ENCODE measurements around the gene COL5A2.
A peak's percentile ranks its signal among the peaks of the same experiment; 100 is the strongest.

COL5A2 gene

GRCh38 chr2:189147361-189147760 is 32.2 kb downstream of the COL5A2 start:
- no peak for DNase-seq (ENCODE audit: low read depth)

- DNase-seq (ENCODE audit: low read depth): no peak
Measured at GRCh38 chr2:189146553-189146952, 33.0 kb downstream of the COL5A2 start.

- peak; percentile 49 for DNase-seq (ENCODE audit: low read depth)
Measured at GRCh38 chr2:189144700-189145211, 34.8 kb downstream of the COL5A2 start.

GRCh38 chr2:189143925-189144324 is 35.6 kb downstream of the COL5A2 start:
- peak; percentile 56 for DNase-seq (ENCODE audit: low read depth)

GRCh38 chr2:189142893-189143759 is 36.4 kb downstream of the COL5A2 start:
- DNase-seq (ENCODE audit: low read depth): peak; percentile 80

- DNase-seq (ENCODE audit: low read depth): no peak
Measured at GRCh38 chr2:189138800-189139199, 40.8 kb downstream of the COL5A2 start.

- DNase-seq (ENCODE audit: low read depth): no peak
Measured at GRCh38 chr2:189137519-189137918, 42.0 kb downstream of the COL5A2 start.

GRCh38 chr2:189134485-189134884 is 45.1 kb downstream of the COL5A2 start:
- no peak for DNase-seq (ENCODE audit: low read depth)

GRCh38 chr2:189131991-189132390 is 47.6 kb downstream of the COL5A2 start:
- no peak for DNase-seq (ENCODE audit: low read depth)

- DNase-seq (ENCODE audit: low read depth): peak; percentile 97
Measured at GRCh38 chr2:189129971-189130370, 49.6 kb downstream of the COL5A2 start.

GRCh38 chr2:189128970-189129369 is 50.6 kb downstream of the COL5A2 start:
- no peak for DNase-seq (ENCODE audit: low read depth)

GRCh38 chr2:189127756-189128155 is 51.8 kb downstream of the COL5A2 start:
- DNase-seq (ENCODE audit: low read depth): no peak

- DNase-seq (ENCODE audit: low read depth): no peak
Measured at GRCh38 chr2:189125195-189125594, 54.4 kb downstream of the COL5A2 start.

GRCh38 chr2:189124175-189124574 is 55.4 kb downstream of the COL5A2 start:
- DNase-seq (ENCODE audit: low read depth): peak; percentile 88

GRCh38 chr2:189118386-189118785 is 61.2 kb downstream of the COL5A2 start:
- no peak for DNase-seq (ENCODE audit: low read depth)

GRCh38 chr2:189116979-189117378 is 62.6 kb downstream of the COL5A2 start:
- DNase-seq (ENCODE audit: low read depth): no peak

- no peak for DNase-seq (ENCODE audit: low read depth)
Measured at GRCh38 chr2:189116087-189116486, 63.5 kb downstream of the COL5A2 start.

GRCh38 chr2:189115126-189115525 is 64.4 kb downstream of the COL5A2 start:
- peak; percentile 67 for DNase-seq (ENCODE audit: low read depth)

GRCh38 chr2:189113963-189114362 is 65.6 kb downstream of the COL5A2 start:
- no peak for DNase-seq (ENCODE audit: low read depth)

- no peak for DNase-seq (ENCODE audit: low read depth)
Measured at GRCh38 chr2:189111063-189111715, 68.4 kb downstream of the COL5A2 start.

- no peak for DNase-seq (ENCODE audit: low read depth)
Measured at GRCh38 chr2:189109921-189110397, 69.6 kb downstream of the COL5A2 start.

GRCh38 chr2:189104934-189105333 is 74.6 kb downstream of the COL5A2 start:
- peak; percentile 77 for DNase-seq (ENCODE audit: low read depth)

GRCh38 chr2:189102735-189103134 is 76.8 kb downstream of the COL5A2 start:
- DNase-seq (ENCODE audit: low read depth): no peak

All from ELR (cell line).